ENCODE data around the gene NCAM2. TPM values are rescaled to one million over a fixed set of nuclear protein-coding genes. Genes with fewer than 3 reads are reported as not detected.

NCAM2 gene
- total RNA-seq, 2 experiments from 2014 or later: not detected

GRCh38 chr21:21102896-21103295 is 104.7 kb downstream of the NCAM2 start:
- intact Hi-C loops (cut with micrococcal nuclease): no loop called here
- ChIA-PET CTCF (no interaction called here), POLR2A (no interaction called here)
- H3K9me3 Mint-ChIP-seq: no peaks in the 10 kb centered on the region
- H3K27ac Mint-ChIP-seq: no peak overlapping the region
- no peaks in the 10 kb centered on the region for H3K4me1 Mint-ChIP-seq (ENCODE audit: low read depth)
- ATAC-seq (no peak), DNase-seq (no peak)
- no peaks in the 10 kb centered on the region for H3K36me3 Mint-ChIP-seq (ENCODE audit: low read depth)
- TF ChIP-seq, protein P1, sequence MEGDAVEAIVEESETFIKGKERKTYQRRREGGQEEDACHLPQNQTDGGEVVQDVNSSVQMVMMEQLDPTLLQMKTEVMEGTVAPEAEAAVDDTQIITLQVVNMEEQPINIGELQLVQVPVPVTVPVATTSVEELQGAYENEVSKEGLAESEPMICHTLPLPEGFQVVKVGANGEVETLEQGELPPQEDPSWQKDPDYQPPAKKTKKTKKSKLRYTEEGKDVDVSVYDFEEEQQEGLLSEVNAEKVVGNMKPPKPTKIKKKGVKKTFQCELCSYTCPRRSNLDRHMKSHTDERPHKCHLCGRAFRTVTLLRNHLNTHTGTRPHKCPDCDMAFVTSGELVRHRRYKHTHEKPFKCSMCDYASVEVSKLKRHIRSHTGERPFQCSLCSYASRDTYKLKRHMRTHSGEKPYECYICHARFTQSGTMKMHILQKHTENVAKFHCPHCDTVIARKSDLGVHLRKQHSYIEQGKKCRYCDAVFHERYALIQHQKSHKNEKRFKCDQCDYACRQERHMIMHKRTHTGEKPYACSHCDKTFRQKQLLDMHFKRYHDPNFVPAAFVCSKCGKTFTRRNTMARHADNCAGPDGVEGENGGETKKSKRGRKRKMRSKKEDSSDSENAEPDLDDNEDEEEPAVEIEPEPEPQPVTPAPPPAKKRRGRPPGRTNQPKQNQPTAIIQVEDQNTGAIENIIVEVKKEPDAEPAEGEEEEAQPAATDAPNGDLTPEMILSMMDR (IDR thresholded peaks at IDR 0.05): no peak
- H3K4me3 Mint-ChIP-seq: no peak overlapping the region
- H3K27me3 Mint-ChIP-seq: no peaks in the 10 kb centered on the region

DNA sequence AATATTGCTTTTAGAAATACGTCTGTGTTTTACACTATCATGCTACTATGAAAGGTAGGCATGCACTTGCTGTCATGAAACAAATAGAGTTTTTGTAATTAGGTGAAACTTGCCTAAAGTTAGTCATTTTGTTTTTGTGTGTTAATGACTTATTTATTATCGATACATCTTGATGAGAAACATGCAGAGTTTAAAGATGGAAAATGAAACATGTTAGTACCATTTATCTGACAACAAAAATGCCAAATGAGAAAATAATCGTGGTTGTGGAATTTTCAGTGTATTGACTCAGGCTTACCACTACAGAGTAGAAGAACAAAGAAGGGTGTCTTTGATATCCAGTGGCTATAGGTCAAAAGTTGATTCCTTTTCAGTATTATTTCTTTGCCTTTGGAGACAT is 105.5 kb downstream of the NCAM2 start:
- DNase-seq: no peak
- H3K27ac Mint-ChIP-seq: no peak overlapping the region
- ATAC-seq: no peak
- no peaks in the 10 kb centered on the region for H3K4me1 Mint-ChIP-seq (ENCODE audit: low read depth)
- no peaks in the 10 kb centered on the region for H3K27me3 Mint-ChIP-seq
- H3K4me3 Mint-ChIP-seq: no peak overlapping the region
- no peaks in the 10 kb centered on the region for H3K36me3 Mint-ChIP-seq (ENCODE audit: low read depth)
- ChIA-PET POLR2A (no interaction called here), CTCF (no interaction called here)
- no peaks in the 10 kb centered on the region for H3K9me3 Mint-ChIP-seq
- TF ChIP-seq, protein P1 (IDR thresholded peaks at IDR 0.05): no peak
- intact Hi-C loops (cut with micrococcal nuclease): no loop called here

GRCh38 chr21:21109736-21110135 is 111.5 kb downstream of the NCAM2 start:
- no peak overlapping the region for H3K27ac Mint-ChIP-seq
- ChIA-PET CTCF (no interaction called here), POLR2A (no interaction called here)
- no peaks in the 10 kb centered on the region for H3K4me1 Mint-ChIP-seq (ENCODE audit: low read depth)
- ATAC-seq: no peak
- DNase-seq: no peak
- H3K4me3 Mint-ChIP-seq: no peak overlapping the region
- intact Hi-C loops (cut with micrococcal nuclease): no loop called here
- no peaks in the 10 kb centered on the region for H3K36me3 Mint-ChIP-seq (ENCODE audit: low read depth)
- H3K27me3 Mint-ChIP-seq: no peaks in the 10 kb centered on the region
- TF ChIP-seq, protein P1 (IDR thresholded peaks at IDR 0.05): no peak
- no peaks in the 10 kb centered on the region for H3K9me3 Mint-ChIP-seq

- CTCF ChIA-PET: no interaction called here
- POLR2A ChIA-PET: no interaction called here
These were observed 113.2 kb downstream of the NCAM2 start for GRCh38 chr21:21111309-21111920.

GRCh38 chr21:21114461-21114860 is 116.3 kb downstream of the NCAM2 start:
- DNase-seq: no peak
- H3K4me3 Mint-ChIP-seq: no peak overlapping the region
- H3K36me3 Mint-ChIP-seq (ENCODE audit: low read depth): no peaks in the 10 kb centered on the region
- ChIA-PET CTCF (no interaction called here), POLR2A (no interaction called here)
- intact Hi-C loops (cut with micrococcal nuclease): no loop called here
- no peaks in the 10 kb centered on the region for H3K9me3 Mint-ChIP-seq
- no peak overlapping the region for H3K27ac Mint-ChIP-seq
- TF ChIP-seq, protein P1 (IDR thresholded peaks at IDR 0.05): no peak
- ATAC-seq: no peak
- H3K4me1 Mint-ChIP-seq (ENCODE audit: low read depth): no peaks in the 10 kb centered on the region
- no peaks in the 10 kb centered on the region for H3K27me3 Mint-ChIP-seq

More at GRCh38 chr21:21111309-21111920, 113.2 kb downstream of the NCAM2 start:
- Mint-ChIP-seq H3K36me3 (ENCODE audit: low read depth) (no peaks in the 10 kb centered on the region), H3K4me3 (no peak overlapping the region), H3K4me1 (ENCODE audit: low read depth) (no peaks in the 10 kb centered on the region), H3K9me3 (no peaks in the 10 kb centered on the region), H3K27me3 (no peaks in the 10 kb centered on the region), H3K27ac (no peak overlapping the region)
- DNase-seq: no peak
- no peak for ATAC-seq
- intact Hi-C loops (cut with micrococcal nuclease): no loop called here
- TF ChIP-seq, protein P1 (IDR thresholded peaks at IDR 0.05): no peak

All from activated CD8-positive, alpha-beta T cell treated with anti-CD3 and anti-CD28 coated beads for 36 hours (primary cell).